OCI-LY1 (cell line): Measurements from ENCODE around the gene ZNF101.
"Not testable (repeated sequence)": the region's sequence is repeated elsewhere in the genome, so short reads cannot be mapped to it uniquely, and the experiment has no call there.

Experiments used
- H2AFZ ChIP-seq: fragments of 200-600 bp; sonication (generic), shearing (Covaris generic); 2 replicates; pipeline ENCODE4 v1.6.0; 2014; ENCODE audit warnings: antibody characterized with exemption, mild to moderate bottlenecking, low read length
- H3F3A ChIP-seq: fragments of 200-600 bp; sonication (generic), shearing (Covaris generic); 2 replicates; pipeline ENCODE4 v1.6.0; 2014; ENCODE audit warnings: mild to moderate bottlenecking, antibody characterized with exemption, low read length, moderate library complexity; ENCODE audit not compliant: insufficient read depth
- H3K27ac ChIP-seq: fragments of 200-600 bp; sonication (generic); 2 replicates; pipeline ENCODE4 v1.5.1; 2014; ENCODE audit warnings: low read length, mixed run types, mild to moderate bottlenecking, low read depth; ENCODE audit not compliant: poor library complexity, severe bottlenecking
- H3K27me3 ChIP-seq: fragments of 200-600 bp; sonication (generic); 2 replicates; pipeline ENCODE4 v1.6.0; 2014; ENCODE audit warnings: antibody characterized with exemption, mild to moderate bottlenecking, low read length, moderate library complexity; ENCODE audit not compliant: insufficient read depth
- H3K36me3 ChIP-seq: fragments of 200-600 bp; sonication (generic); 2 replicates; pipeline ENCODE4 v1.6.1; 2014; ENCODE audit warnings: mild to moderate bottlenecking, antibody characterized with exemption, low read length, moderate library complexity, mixed read lengths; ENCODE audit not compliant: insufficient read depth
- H3K4me1 ChIP-seq: fragments of 200-600 bp; sonication (generic); 2 replicates; pipeline ENCODE4 v1.5.1; 2014; ENCODE audit warnings: mild to moderate bottlenecking, low read length, moderate library complexity; ENCODE audit not compliant: insufficient read depth, severe bottlenecking
- H3K4me2 ChIP-seq: fragments of 200-600 bp; sonication (generic), shearing (Covaris generic); 2 replicates; pipeline ENCODE4 v1.6.1; 2014; ENCODE audit warnings: low read length
- H3K4me3 ChIP-seq: fragments of 200-600 bp; sonication (generic); 2 replicates; pipeline ENCODE4 v1.5.1; 2014; ENCODE audit warnings: low read length, low read depth, mild to moderate bottlenecking, mixed read lengths; ENCODE audit not compliant: poor library complexity, severe bottlenecking
- H3K79me2 ChIP-seq: fragments of 200-600 bp; shearing (Covaris generic); 2 replicates; pipeline ENCODE4 v1.6.1; 2016; ENCODE audit warnings: mixed run types, low read length, mixed read lengths; ENCODE audit not compliant: insufficient read depth
- H3K9ac ChIP-seq: fragments of 200-600 bp; sonication (generic), shearing (Covaris generic); 2 replicates; pipeline ENCODE4 v1.6.1; 2014; ENCODE audit warnings: mild to moderate bottlenecking, low read length, mixed read lengths
- H3K9me2 ChIP-seq: fragments of 200-600 bp; sonication (generic), shearing (Covaris generic); 2 replicates; pipeline ENCODE4 v1.6.1; 2014; ENCODE audit warnings: low read depth, mild to moderate bottlenecking, low read length, mixed read lengths
- H3K9me3 ChIP-seq: fragments of 200-600 bp; shearing (Covaris generic); 2 replicates; pipeline ENCODE4 v1.6.1; 2014; ENCODE audit warnings: low read length, mixed read lengths
- H4K20me1 ChIP-seq: fragments of 200-600 bp; sonication (generic), shearing (Covaris generic); 2 replicates; pipeline ENCODE4 v1.6.0; 2016; ENCODE audit warnings: mild to moderate bottlenecking, low read length; ENCODE audit not compliant: insufficient read depth
- CTCF ChIP-seq: fragments of 200-600 bp; sonication (generic), shearing (Covaris generic); IDR thresholded peaks from 2 replicates; pipeline ENCODE4 v1.5.1; 2017; ENCODE audit warnings: mild to moderate bottlenecking, antibody characterized with exemption, low read length, moderate library complexity, mixed read lengths
- EZH2 ChIP-seq: fragments of 200-600 bp; sonication (generic), shearing (Covaris generic); IDR thresholded peaks from 2 replicates; pipeline ENCODE4 v1.8.0; 2017; ENCODE audit warnings: borderline replicate concordance, mixed run types, mild to moderate bottlenecking, antibody characterized with exemption, low read length, moderate library complexity, mixed read lengths

ZNF101 gene

GRCh38 chr19:19679176-19680073, 10.8 kb downstream of the ZNF101 start:
- Histone ChIP-seq H2AFZ (no peak overlapping the region), H3K4me3 (no peak overlapping the region), H3K36me3 (peaks cover 96% of the 10 kb centered on the region), H3K4me1 (no peaks in the 10 kb centered on the region), H3K79me2 (peaks cover 25% of the 10 kb centered on the region), H3K27me3 (no peaks in the 10 kb centered on the region), H3F3A (no peaks in the 10 kb centered on the region), H3K27ac (no peak overlapping the region), H4K20me1 (no peaks in the 10 kb centered on the region), H3K9ac (no peak overlapping the region), H3K9me3 (peaks cover 57% of the 10 kb centered on the region), H3K4me2 (no peak overlapping the region), H3K9me2 (no peaks in the 10 kb centered on the region)
- TF ChIP-seq CTCF, result no peak
- no peak for TF ChIP-seq EZH2

- not testable (repeated sequence) for H3K9me2 ChIP-seq, H3K9ac ChIP-seq, H2AFZ ChIP-seq, H4K20me1 ChIP-seq, H3K4me3 ChIP-seq, H3K79me2 ChIP-seq, H3F3A ChIP-seq, H3K27me3 ChIP-seq, H3K4me2 ChIP-seq, H3K27ac ChIP-seq, H3K4me1 ChIP-seq
- Histone ChIP-seq H3K9me3 (peaks cover 13% of the 10 kb centered on the region), H3K36me3 (peaks cover 36% of the 10 kb centered on the region)
Measured at GRCh38 chr19:19686119-19686518, 17.5 kb downstream of the ZNF101 start.

- no peak overlapping the region for H3K27ac ChIP-seq
- H3K9ac ChIP-seq, result no peak overlapping the region
- TF ChIP-seq EZH2, result no peak
- TF ChIP-seq CTCF, result no peak
- H3K27me3 ChIP-seq, result no peaks in the 10 kb centered on the region
- H3K4me2 ChIP-seq, result no peak overlapping the region
- no peaks in the 10 kb centered on the region for H3K4me1 ChIP-seq
- H2AFZ ChIP-seq, result no peak overlapping the region
- peaks cover 8% of the 10 kb centered on the region; the same call in 1 of the 2 replicates for H3K9me3 ChIP-seq
- H3K79me2 ChIP-seq, result no peaks in the 10 kb centered on the region
- H3K9me2 ChIP-seq, result no peaks in the 10 kb centered on the region
- no peaks in the 10 kb centered on the region for H4K20me1 ChIP-seq
- peaks cover 31% of the 10 kb centered on the region for H3K36me3 ChIP-seq
- no peaks in the 10 kb centered on the region for H3F3A ChIP-seq
- H3K4me3 ChIP-seq, result no peak overlapping the region
Measured at GRCh38 chr19:19686580-19686979, 17.9 kb downstream of the ZNF101 start.

- no peak overlapping the region for H2AFZ ChIP-seq
- H3K27me3 ChIP-seq, result no peaks in the 10 kb centered on the region
- H3K27ac ChIP-seq, result no peak overlapping the region
- no peaks in the 10 kb centered on the region for H3F3A ChIP-seq
- TF ChIP-seq CTCF, result no peak
- TF ChIP-seq EZH2, result no peak
- H3K9ac ChIP-seq, result no peak overlapping the region
- H3K9me3 ChIP-seq, result peaks cover 8% of the 10 kb centered on the region; the same call in 1 of the 2 replicates
- no peaks in the 10 kb centered on the region for H3K79me2 ChIP-seq
- no peak overlapping the region for H3K4me2 ChIP-seq
- peaks cover 26% of the 10 kb centered on the region for H3K36me3 ChIP-seq
- H3K4me3 ChIP-seq, result no peak overlapping the region
- no peaks in the 10 kb centered on the region for H3K4me1 ChIP-seq
- no peaks in the 10 kb centered on the region for H4K20me1 ChIP-seq
- H3K9me2 ChIP-seq, result no peaks in the 10 kb centered on the region
Measured at GRCh38 chr19:19687090-19687489, 18.5 kb downstream of the ZNF101 start.

- not testable (repeated sequence) for H3K36me3 ChIP-seq, H3K9ac ChIP-seq, H3K27ac ChIP-seq, H3K9me3 ChIP-seq, H4K20me1 ChIP-seq, H3F3A ChIP-seq, H3K79me2 ChIP-seq, H3K9me2 ChIP-seq, H2AFZ ChIP-seq, H3K27me3 ChIP-seq, H3K4me3 ChIP-seq, H3K4me2 ChIP-seq, H3K4me1 ChIP-seq
Measured at GRCh38 chr19:19689023-19689422, 20.4 kb downstream of the ZNF101 start.
